GM20000 (cell line): ENCODE data around the gene NISCH.

Source experiments
- DNase-seq: peaks from one replicate; pipeline ENCODE4 v3.0.0; 2012; ENCODE audit warnings: low spot score
- CTCF ChIP-seq: IDR thresholded peaks from 2 replicates; pipeline ENCODE4 v1.5.1; 2012; ENCODE audit warnings: mild to moderate bottlenecking, control low read depth; ENCODE audit errors: extremely low read depth, missing control alignments

NISCH gene

GRCh38 chr3:52498137-52499054, 43.0 kb downstream of the NISCH start:
- no peak for TF ChIP-seq CTCF
- DNase-seq, result no peak

GRCh38 chr3:52501046-52501445, 45.6 kb downstream of the NISCH start:
- TF ChIP-seq CTCF, result no peak
- DNase-seq, result no peak

GRCh38 chr3:52502001-52502400, 46.6 kb downstream of the NISCH start:
- no peak for DNase-seq
- TF ChIP-seq CTCF, result no peak

- TF ChIP-seq CTCF, result no peak
- DNase-seq, result no peak
Measured at GRCh38 chr3:52502808-52503350, 47.5 kb downstream of the NISCH start.

- no peak for DNase-seq
- no peak for TF ChIP-seq CTCF
Measured at GRCh38 chr3:52503788-52504424, 48.5 kb downstream of the NISCH start.

GRCh38 chr3:52504977-52505376, 49.6 kb downstream of the NISCH start:
- TF ChIP-seq CTCF, result no peak
- DNase-seq, result no peak
